Measurements from ENCODE around the gene MBOAT1.

The MBOAT1 gene

GRCh38 chr6:20178327-20178726, 33.9 kb downstream of the MBOAT1 start:
- no peak for TF ChIP-seq ZNF274 (IDR thresholded peaks at IDR 0.05; ENCODE audit: low read depth, low read length)
- no peak overlapping the region for H3K4me3 ChIP-seq (ENCODE audit: low read length)

- no peak overlapping the region for H3K4me3 ChIP-seq (ENCODE audit: low read length)
- TF ChIP-seq ZNF274 (IDR thresholded peaks at IDR 0.05; ENCODE audit: low read depth, low read length), result no peak
These were observed 36.4 kb downstream of the MBOAT1 start for GRCh38 chr6:20175810-20176410.

GRCh38 chr6:20173833-20174792, 38.2 kb downstream of the MBOAT1 start:
- no peak overlapping the region; the same call in 1 of the 2 replicates for H3K4me3 ChIP-seq (ENCODE audit: low read length)

GRCh38 chr6:20172842-20173456, 39.3 kb downstream of the MBOAT1 start:
- TF ChIP-seq ZNF274 (IDR thresholded peaks at IDR 0.05; ENCODE audit: low read depth, low read length), result no peak
- no peak overlapping the region for H3K4me3 ChIP-seq (ENCODE audit: low read length)

More at GRCh38 chr6:20173833-20174792, 38.2 kb downstream of the MBOAT1 start:
- TF ChIP-seq ZNF274 (IDR thresholded peaks at IDR 0.05; ENCODE audit: low read depth, low read length), result no peak

GRCh38 chr6:20170455-20171148, 41.7 kb downstream of the MBOAT1 start:
- TF ChIP-seq ZNF274 (IDR thresholded peaks at IDR 0.05; ENCODE audit: low read depth, low read length), result no peak
- H3K4me3 ChIP-seq (ENCODE audit: low read length), result no peak overlapping the region

- no peak overlapping the region for H3K4me3 ChIP-seq (ENCODE audit: low read length)
- TF ChIP-seq ZNF274 (IDR thresholded peaks at IDR 0.05; ENCODE audit: low read depth, low read length), result no peak
These were observed 42.5 kb downstream of the MBOAT1 start for GRCh38 chr6:20169786-20170185.

- H3K4me3 ChIP-seq (ENCODE audit: low read length), result no peak overlapping the region
- no peak for TF ChIP-seq ZNF274 (IDR thresholded peaks at IDR 0.05; ENCODE audit: low read depth, low read length)
These were observed 43.1 kb downstream of the MBOAT1 start for GRCh38 chr6:20169119-20169557.

GRCh38 chr6:20168690-20169089, 43.6 kb downstream of the MBOAT1 start:
- H3K4me3 ChIP-seq (ENCODE audit: low read length), result no peak overlapping the region
- TF ChIP-seq ZNF274 (IDR thresholded peaks at IDR 0.05; ENCODE audit: low read depth, low read length), result no peak

GRCh38 chr6:20167601-20168000, 44.7 kb downstream of the MBOAT1 start:
- TF ChIP-seq ZNF274 (IDR thresholded peaks at IDR 0.05; ENCODE audit: low read depth, low read length), result no peak
- no peak overlapping the region for H3K4me3 ChIP-seq (ENCODE audit: low read length)

GRCh38 chr6:20166210-20166609, 46.1 kb downstream of the MBOAT1 start:
- no peak for TF ChIP-seq ZNF274 (IDR thresholded peaks at IDR 0.05; ENCODE audit: low read depth, low read length)
- H3K4me3 ChIP-seq (ENCODE audit: low read length), result no peak overlapping the region

- no peak for TF ChIP-seq ZNF274 (IDR thresholded peaks at IDR 0.05; ENCODE audit: low read depth, low read length)
- H3K4me3 ChIP-seq (ENCODE audit: low read length), result no peak overlapping the region
These were observed 49.8 kb downstream of the MBOAT1 start for GRCh38 chr6:20162515-20162914.

- H3K4me3 ChIP-seq (ENCODE audit: low read length), result no peak overlapping the region
- no peak for TF ChIP-seq ZNF274 (IDR thresholded peaks at IDR 0.05; ENCODE audit: low read depth, low read length)
These were observed 51.6 kb downstream of the MBOAT1 start for GRCh38 chr6:20160541-20161283.

- TF ChIP-seq ZNF274 (IDR thresholded peaks at IDR 0.05; ENCODE audit: low read depth, low read length), result no peak
- H3K4me3 ChIP-seq (ENCODE audit: low read length), result no peak overlapping the region
These were observed 52.3 kb downstream of the MBOAT1 start for GRCh38 chr6:20159781-20160540.
